HepG2 (cell line): ENCODE data around the gene CHCHD1. TPM values are rescaled to one million over a fixed set of nuclear protein-coding genes. Genes with fewer than 3 reads are reported as not detected.

ENCODE experiments used
- ATRX ChIP-seq: sonication (generic); formaldehyde crosslinking; IDR thresholded peaks from 2 replicates; pipeline ENCODE4 v1.4.0; 2020; ENCODE audit warnings: missing genetic modification reagents, borderline replicate concordance
- MAZ ChIP-seq, 2 experiments: sonication (generic) in 1 of 2; formaldehyde crosslinking in 1 of 2; IDR thresholded peaks; 2 replicates each; pipeline versions ENCODE4 v1.5.0 to v1.6.1; 2012 to 2020; ENCODE audit warnings: low read depth in 2 of 2, mild to moderate bottlenecking in 2 of 2, borderline replicate concordance in 1 of 2, improper control_type of control experiment in 1 of 2, low read length in 1 of 2, missing genetic modification reagents in 1 of 2, moderate library complexity in 1 of 2
- MED1 ChIP-seq: sonication (generic); formaldehyde crosslinking; IDR thresholded peaks from 2 replicates; pipeline ENCODE4 v1.4.0; 2020; ENCODE audit warnings: missing genetic modification reagents
- NCOA1 ChIP-seq: sonication (generic); formaldehyde crosslinking; IDR thresholded peaks from 2 replicates; pipeline ENCODE4 v1.9.0; 2021; ENCODE audit warnings: missing genetic modification reagents
- NONO ChIP-seq, 2 experiments: fragments of 450-650 bp in 1 of 2; sonication (generic) in 1 of 2; formaldehyde crosslinking in 1 of 2; IDR thresholded peaks in 1 of 2; conservative IDR thresholded peaks in 1 of 2; 2 replicates each; pipeline versions ENCODE4 v1.6.1 to v1.8.0; 2017 to 2022; ENCODE audit warnings: mild to moderate bottlenecking in 1 of 2, missing genetic modification reagents in 1 of 2, moderate library complexity in 1 of 2
- POLR2A ChIP-seq, 2 experiments: IDR thresholded peaks; 2 replicates each; pipeline ENCODE4 v1.6.1; 2011; ENCODE audit warnings: low read depth in 2 of 2, low read length in 2 of 2, mild to moderate bottlenecking in 1 of 2, moderate library complexity in 1 of 2; ENCODE audit not compliant: insufficient read depth in 1 of 2
- SAFB2 ChIP-seq: sonication (generic); formaldehyde crosslinking; IDR thresholded peaks from 2 replicates; pipeline ENCODE4 v1.5.1; 2020; ENCODE audit warnings: missing genetic modification reagents, low read depth, mild to moderate bottlenecking, borderline replicate concordance
- SIX4 ChIP-seq: sonication (generic); formaldehyde crosslinking; IDR thresholded peaks from 2 replicates; pipeline ENCODE4 v1.4.0; 2020; ENCODE audit warnings: missing genetic modification reagents
- TBL1XR1 ChIP-seq: fragments of 150-350 bp; IDR thresholded peaks from 2 replicates; pipeline ENCODE4 v1.6.1; 2014; ENCODE audit warnings: borderline replicate concordance, low read length; ENCODE audit not compliant: partially characterized antibody
- ZBTB21 ChIP-seq: sonication (generic); formaldehyde crosslinking; IDR thresholded peaks from 2 replicates; pipeline ENCODE4 v1.4.0; 2020; ENCODE audit warnings: missing genetic modification reagents
- ZFP41 ChIP-seq: sonication (generic); formaldehyde crosslinking; IDR thresholded peaks from 2 replicates; pipeline ENCODE4 v1.4.0; 2020; ENCODE audit warnings: mild to moderate bottlenecking, missing genetic modification reagents, borderline replicate concordance
- ZFP90 ChIP-seq: sonication (generic); formaldehyde crosslinking; IDR thresholded peaks from 2 replicates; pipeline ENCODE4 v1.8.0; 2022; ENCODE audit warnings: missing genetic modification reagents, mild to moderate bottlenecking, inconsistent platforms, borderline replicate concordance
- ZNF138 ChIP-seq: sonication (generic); formaldehyde crosslinking; IDR thresholded peaks from 2 replicates; pipeline ENCODE4 v1.5.0; 2020; ENCODE audit warnings: mild to moderate bottlenecking, low read depth, missing genetic modification reagents
- ZNF616 ChIP-seq: sonication (generic); formaldehyde crosslinking; IDR thresholded peaks from 2 replicates; pipeline ENCODE4 v1.5.0; 2020; ENCODE audit warnings: low read depth, mild to moderate bottlenecking, missing genetic modification reagents
- ZNF644 ChIP-seq: IDR thresholded peaks from 2 replicates; pipeline ENCODE4 v1.6.1; 2016; ENCODE audit warnings: low read depth
- polyA plus RNA-seq, 8 experiments: library from polyadenylated mRNA; depleted of rRNA in 3 of 8; stranded (reverse) in 7 of 8; unstranded in 1 of 8; fragments of >200 nt; fragmentation: Illumina TruSeq in 4 of 8; extraction: Trizol in 4 of 8; gene quantifications; 2 replicates each; pipeline versions ENCODE4 v1.2.1 to v1.2.3, GENCODE V29; 2011 to 2016; ENCODE audit warnings: low read depth in 4 of 8, missing spikeins in 1 of 8, mixed read lengths in 1 of 8; ENCODE audit not compliant: insufficient read depth in 1 of 8
- total RNA-seq, 5 experiments: library from RNA; depleted of rRNA; stranded (reverse); fragments of >200 nt; fragmentation: Illumina TruSeq; extraction: Trizol; gene quantifications; 2 replicates each; pipeline ENCODE4 v1.2.3, GENCODE V29; 2016; ENCODE audit warnings: low read depth in 1 of 5
- TF ChIP-seq, protein P1 (sequence below): IDR thresholded peaks from 2 replicates; pipeline ENCODE4 v1.6.1; 2016; ENCODE audit warnings: missing biosample characterization, missing genetic modification reagents, low read depth
- TF ChIP-seq, protein P2 (sequence below): sonication (generic); formaldehyde crosslinking; IDR thresholded peaks from 2 replicates; pipeline ENCODE4 v1.5.1; 2020; ENCODE audit warnings: mild to moderate bottlenecking, missing genetic modification reagents, moderate library complexity
- TF ChIP-seq, protein P3 (sequence below): sonication (generic); formaldehyde crosslinking; IDR thresholded peaks from 2 replicates; pipeline ENCODE4 v1.4.0; 2020; ENCODE audit warnings: missing genetic modification reagents, borderline replicate concordance
- TF ChIP-seq, protein P4 (sequence below): sonication (generic); formaldehyde crosslinking; conservative IDR thresholded peaks from 2 replicates; pipeline ENCODE4 v1.4.0; 2020; ENCODE audit warnings: missing genetic modification reagents

CHCHD1 gene
- total and polyA plus RNA-seq, 2 of the 13 experiments (the other 11 are each of a cell fraction or from before 2014, with no cell fraction given), result 36.9 to 71.2 TPM

DNA sequence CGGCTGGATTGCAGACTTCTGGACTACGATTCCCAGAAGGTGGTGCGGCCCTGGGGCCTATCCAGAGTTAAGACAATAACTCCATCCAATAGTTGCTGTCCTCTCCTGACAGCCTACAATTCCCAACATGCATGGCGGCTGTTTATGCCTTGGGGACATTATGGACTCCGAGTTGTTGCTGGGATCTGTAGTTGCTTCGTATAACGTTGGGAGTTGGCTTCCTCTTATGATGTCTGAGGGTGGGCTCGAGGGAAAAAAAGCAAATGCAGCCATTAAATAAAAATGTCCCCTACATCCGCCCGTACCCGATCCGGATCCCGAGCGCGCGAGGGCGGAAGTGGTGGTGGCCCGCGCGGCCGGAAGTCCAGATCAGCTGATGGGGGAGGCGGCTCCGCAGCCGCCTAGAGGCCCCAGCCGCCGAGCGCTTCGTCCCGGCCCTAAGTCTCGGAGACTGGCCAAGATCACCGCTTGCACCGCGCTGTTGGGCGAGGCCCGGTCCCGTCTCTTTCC is 3.4 kb downstream of the CHCHD1 start, which contains the start of gene ZSWIM8 (continued):
- TF ChIP-seq ZFP90 (CRISPR knock-in tag) (no peak; the same call in 1 of the 2 replicates), ZFP41 (no peak), ATRX (CRISPR knock-in tag) (no peak), POLR2A (IDR thresholded peaks at IDR 0.05; ENCODE audit: insufficient read depth in 1 of 2, low read depth in 2 of 2, low read length in 2 of 2) (peak; percentile 61; a peak in 2 of 4 replicates), ZNF138 (CRISPR knock-in tag) (no peak), NCOA1 (CRISPR knock-in tag) (no peak), MED1 (CRISPR knock-in tag) (peak; percentile 42; the same call in 1 of the 2 replicates), SAFB2 (CRISPR knock-in tag) (no peak), SIX4 (CRISPR knock-in tag) (no peak), NONO (IDR thresholded peaks at IDR 0.05) (no peak), NONO (CRISPR knock-in tag; conservative IDR thresholded peaks at IDR 0.05) (0 out of 2 replicates have a peak, but pooled peaks have one; percentile 7), ZNF616 (CRISPR knock-in tag) (no peak), ZNF644 (no peak), MAZ (IDR thresholded peaks at IDR 0.05; ENCODE audit: borderline replicate concordance, low read depth, low read length) (no peak), MAZ (CRISPR knock-in tag; IDR thresholded peaks at IDR 0.05; ENCODE audit: low read depth) (peak; percentile 43; the same call in 1 of the 2 replicates), TBL1XR1 (peak; percentile 34), ZBTB21 (CRISPR knock-in tag) (no peak)
- TF ChIP-seq, protein P1, sequence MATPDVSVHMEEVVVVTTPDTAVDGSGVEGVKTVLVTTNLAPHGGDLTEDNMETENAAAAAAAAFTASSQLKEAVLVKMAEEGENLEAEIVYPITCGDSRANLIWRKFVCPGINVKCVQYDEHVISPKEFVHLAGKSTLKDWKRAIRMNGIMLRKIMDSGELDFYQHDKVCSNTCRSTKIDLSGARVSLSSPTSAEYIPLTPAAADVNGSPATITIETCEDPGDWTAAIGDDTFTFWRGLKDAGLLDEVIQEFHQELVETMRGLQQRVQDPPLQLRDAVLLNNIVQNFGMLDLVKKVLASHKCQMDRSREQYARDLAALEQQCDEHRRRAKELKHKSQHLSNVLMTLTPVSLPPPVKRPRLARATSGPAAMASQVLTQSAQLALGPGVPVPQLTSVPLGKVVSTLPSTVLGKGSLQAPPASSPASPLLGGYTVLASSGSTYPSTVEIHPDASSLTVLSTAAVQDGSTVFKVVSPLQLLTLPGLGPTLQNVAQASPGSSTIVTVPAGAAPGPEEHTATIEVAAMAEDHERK (CRISPR knock-in tag), result no peak
- TF ChIP-seq, protein P2, sequence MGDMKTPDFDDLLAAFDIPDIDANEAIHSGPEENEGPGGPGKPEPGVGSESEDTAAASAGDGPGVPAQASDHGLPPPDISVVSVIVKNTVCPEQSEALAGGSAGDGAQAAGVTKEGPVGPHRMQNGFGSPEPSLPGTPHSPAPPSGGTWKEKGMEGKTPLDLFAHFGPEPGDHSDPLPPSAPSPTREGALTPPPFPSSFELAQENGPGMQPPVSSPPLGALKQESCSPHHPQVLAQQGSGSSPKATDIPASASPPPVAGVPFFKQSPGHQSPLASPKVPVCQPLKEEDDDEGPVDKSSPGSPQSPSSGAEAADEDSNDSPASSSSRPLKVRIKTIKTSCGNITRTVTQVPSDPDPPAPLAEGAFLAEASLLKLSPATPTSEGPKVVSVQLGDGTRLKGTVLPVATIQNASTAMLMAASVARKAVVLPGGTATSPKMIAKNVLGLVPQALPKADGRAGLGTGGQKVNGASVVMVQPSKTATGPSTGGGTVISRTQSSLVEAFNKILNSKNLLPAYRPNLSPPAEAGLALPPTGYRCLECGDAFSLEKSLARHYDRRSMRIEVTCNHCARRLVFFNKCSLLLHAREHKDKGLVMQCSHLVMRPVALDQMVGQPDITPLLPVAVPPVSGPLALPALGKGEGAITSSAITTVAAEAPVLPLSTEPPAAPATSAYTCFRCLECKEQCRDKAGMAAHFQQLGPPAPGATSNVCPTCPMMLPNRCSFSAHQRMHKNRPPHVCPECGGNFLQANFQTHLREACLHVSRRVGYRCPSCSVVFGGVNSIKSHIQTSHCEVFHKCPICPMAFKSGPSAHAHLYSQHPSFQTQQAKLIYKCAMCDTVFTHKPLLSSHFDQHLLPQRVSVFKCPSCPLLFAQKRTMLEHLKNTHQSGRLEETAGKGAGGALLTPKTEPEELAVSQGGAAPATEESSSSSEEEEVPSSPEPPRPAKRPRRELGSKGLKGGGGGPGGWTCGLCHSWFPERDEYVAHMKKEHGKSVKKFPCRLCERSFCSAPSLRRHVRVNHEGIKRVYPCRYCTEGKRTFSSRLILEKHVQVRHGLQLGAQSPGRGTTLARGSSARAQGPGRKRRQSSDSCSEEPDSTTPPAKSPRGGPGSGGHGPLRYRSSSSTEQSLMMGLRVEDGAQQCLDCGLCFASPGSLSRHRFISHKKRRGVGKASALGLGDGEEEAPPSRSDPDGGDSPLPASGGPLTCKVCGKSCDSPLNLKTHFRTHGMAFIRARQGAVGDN (CRISPR knock-in tag), result peak; percentile 72
- TF ChIP-seq, protein P3, sequence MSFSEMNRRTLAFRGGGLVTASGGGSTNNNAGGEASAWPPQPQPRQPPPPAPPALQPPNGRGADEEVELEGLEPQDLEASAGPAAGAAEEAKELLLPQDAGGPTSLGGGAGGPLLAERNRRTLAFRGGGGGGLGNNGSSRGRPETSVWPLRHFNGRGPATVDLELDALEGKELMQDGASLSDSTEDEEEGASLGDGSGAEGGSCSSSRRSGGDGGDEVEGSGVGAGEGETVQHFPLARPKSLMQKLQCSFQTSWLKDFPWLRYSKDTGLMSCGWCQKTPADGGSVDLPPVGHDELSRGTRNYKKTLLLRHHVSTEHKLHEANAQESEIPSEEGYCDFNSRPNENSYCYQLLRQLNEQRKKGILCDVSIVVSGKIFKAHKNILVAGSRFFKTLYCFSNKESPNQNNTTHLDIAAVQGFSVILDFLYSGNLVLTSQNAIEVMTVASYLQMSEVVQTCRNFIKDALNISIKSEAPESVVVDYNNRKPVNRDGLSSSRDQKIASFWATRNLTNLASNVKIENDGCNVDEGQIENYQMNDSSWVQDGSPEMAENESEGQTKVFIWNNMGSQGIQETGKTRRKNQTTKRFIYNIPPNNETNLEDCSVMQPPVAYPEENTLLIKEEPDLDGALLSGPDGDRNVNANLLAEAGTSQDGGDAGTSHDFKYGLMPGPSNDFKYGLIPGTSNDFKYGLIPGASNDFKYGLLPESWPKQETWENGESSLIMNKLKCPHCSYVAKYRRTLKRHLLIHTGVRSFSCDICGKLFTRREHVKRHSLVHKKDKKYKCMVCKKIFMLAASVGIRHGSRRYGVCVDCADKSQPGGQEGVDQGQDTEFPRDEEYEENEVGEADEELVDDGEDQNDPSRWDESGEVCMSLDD, result no peak
- TF ChIP-seq, protein P4, sequence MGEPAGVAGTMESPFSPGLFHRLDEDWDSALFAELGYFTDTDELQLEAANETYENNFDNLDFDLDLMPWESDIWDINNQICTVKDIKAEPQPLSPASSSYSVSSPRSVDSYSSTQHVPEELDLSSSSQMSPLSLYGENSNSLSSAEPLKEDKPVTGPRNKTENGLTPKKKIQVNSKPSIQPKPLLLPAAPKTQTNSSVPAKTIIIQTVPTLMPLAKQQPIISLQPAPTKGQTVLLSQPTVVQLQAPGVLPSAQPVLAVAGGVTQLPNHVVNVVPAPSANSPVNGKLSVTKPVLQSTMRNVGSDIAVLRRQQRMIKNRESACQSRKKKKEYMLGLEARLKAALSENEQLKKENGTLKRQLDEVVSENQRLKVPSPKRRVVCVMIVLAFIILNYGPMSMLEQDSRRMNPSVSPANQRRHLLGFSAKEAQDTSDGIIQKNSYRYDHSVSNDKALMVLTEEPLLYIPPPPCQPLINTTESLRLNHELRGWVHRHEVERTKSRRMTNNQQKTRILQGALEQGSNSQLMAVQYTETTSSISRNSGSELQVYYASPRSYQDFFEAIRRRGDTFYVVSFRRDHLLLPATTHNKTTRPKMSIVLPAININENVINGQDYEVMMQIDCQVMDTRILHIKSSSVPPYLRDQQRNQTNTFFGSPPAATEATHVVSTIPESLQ, result no peak
